Measurements from ENCODE around the gene CAND2. TPM values are rescaled to one million over a fixed set of nuclear protein-coding genes. Genes with fewer than 3 reads are reported as not detected.
A peak's percentile ranks its signal among the peaks of the same experiment; 100 is the strongest.
"Not testable (repeated sequence)": the region's sequence is repeated elsewhere in the genome, so short reads cannot be mapped to it uniquely, and the experiment has no call there.

Gene CAND2
- total RNA-seq, 1 experiment from 2014 or later = 0.48 TPM

- DNase-seq (ENCODE audit: low read depth, low spot score) = peak; percentile 33
- in situ Hi-C loops (cut with HindIII; ENCODE audit: low pct_unique_long_range_greater_than_20kb, low sequenced_read_pairs) = no loop called here
These were observed 29.9 kb upstream of the CAND2 start for GRCh38 chr3:12766541-12766940.

- in situ Hi-C loops (cut with HindIII; ENCODE audit: low pct_unique_long_range_greater_than_20kb, low sequenced_read_pairs) = no loop called here
These were observed 27.6 kb upstream of the CAND2 start for GRCh38 chr3:12768579-12769527.

GRCh38 chr3:12769761-12770160 is 26.7 kb upstream of the CAND2 start:
- in situ Hi-C loops (cut with HindIII; ENCODE audit: low pct_unique_long_range_greater_than_20kb, low sequenced_read_pairs) = no loop called here
- DNase-seq (ENCODE audit: low read depth, low spot score) = no peak

More at GRCh38 chr3:12768579-12769527, 27.6 kb upstream of the CAND2 start:
- no peak for DNase-seq (ENCODE audit: low read depth, low spot score)

- in situ Hi-C loops (cut with HindIII; ENCODE audit: low pct_unique_long_range_greater_than_20kb, low sequenced_read_pairs) = no loop called here
- DNase-seq (ENCODE audit: low read depth, low spot score) = no peak
These were observed 25.2 kb upstream of the CAND2 start for GRCh38 chr3:12771236-12771635.

GRCh38 chr3:12772462-12772861 is 24.0 kb upstream of the CAND2 start:
- in situ Hi-C loops (cut with HindIII; ENCODE audit: low pct_unique_long_range_greater_than_20kb, low sequenced_read_pairs) = no loop called here
- no peak for DNase-seq (ENCODE audit: low read depth, low spot score)

GRCh38 chr3:12773030-12773709 is 23.3 kb upstream of the CAND2 start:
- in situ Hi-C loops (cut with HindIII; ENCODE audit: low pct_unique_long_range_greater_than_20kb, low sequenced_read_pairs) = no loop called here
- no peak for DNase-seq (ENCODE audit: low read depth, low spot score)

GRCh38 chr3:12773710-12774086 is 22.8 kb upstream of the CAND2 start:
- in situ Hi-C loops (cut with HindIII; ENCODE audit: low pct_unique_long_range_greater_than_20kb, low sequenced_read_pairs) = no loop called here
- DNase-seq (ENCODE audit: low read depth, low spot score) = no peak

- in situ Hi-C loops (cut with HindIII; ENCODE audit: low pct_unique_long_range_greater_than_20kb, low sequenced_read_pairs) = no loop called here
- no peak for DNase-seq (ENCODE audit: low read depth, low spot score)
These were observed 21.9 kb upstream of the CAND2 start for GRCh38 chr3:12774619-12775018.

GRCh38 chr3:12775226-12775625 is 21.3 kb upstream of the CAND2 start:
- no peak for DNase-seq (ENCODE audit: low read depth, low spot score)
- in situ Hi-C loops (cut with HindIII; ENCODE audit: low pct_unique_long_range_greater_than_20kb, low sequenced_read_pairs) = no loop called here

- DNase-seq (ENCODE audit: low read depth, low spot score); in situ Hi-C loops (cut with HindIII; ENCODE audit: low pct_unique_long_range_greater_than_20kb, low sequenced_read_pairs): not testable (repeated sequence)
These were observed 20.5 kb upstream of the CAND2 start for GRCh38 chr3:12775970-12776369.

GRCh38 chr3:12777171-12777570 is 19.3 kb upstream of the CAND2 start:
- no peak for DNase-seq (ENCODE audit: low read depth, low spot score)
- in situ Hi-C loops (cut with HindIII; ENCODE audit: low pct_unique_long_range_greater_than_20kb, low sequenced_read_pairs) = no loop called here

- DNase-seq (ENCODE audit: low read depth, low spot score) = no peak
- in situ Hi-C loops (cut with HindIII; ENCODE audit: low pct_unique_long_range_greater_than_20kb, low sequenced_read_pairs) = no loop called here
These were observed 15.7 kb upstream of the CAND2 start for GRCh38 chr3:12780751-12781150.

- in situ Hi-C loops (cut with HindIII; ENCODE audit: low pct_unique_long_range_greater_than_20kb, low sequenced_read_pairs) = no loop called here
These were observed 14.2 kb upstream of the CAND2 start for GRCh38 chr3:12782172-12782815.

GRCh38 chr3:12785096-12785495 is 11.4 kb upstream of the CAND2 start:
- DNase-seq (ENCODE audit: low read depth, low spot score) = no peak
- in situ Hi-C loops (cut with HindIII; ENCODE audit: low pct_unique_long_range_greater_than_20kb, low sequenced_read_pairs) = no loop called here

More at GRCh38 chr3:12782172-12782815, 14.2 kb upstream of the CAND2 start:
- DNase-seq (ENCODE audit: low read depth, low spot score) = peak; percentile 35

- peak; percentile 63 for DNase-seq (ENCODE audit: low read depth, low spot score)
These were observed 9.1 kb upstream of the CAND2 start for GRCh38 chr3:12787346-12787745.

GRCh38 chr3:12787967-12788690 is 8.4 kb upstream of the CAND2 start:
- DNase-seq (ENCODE audit: low read depth, low spot score); in situ Hi-C loops (cut with HindIII; ENCODE audit: low pct_unique_long_range_greater_than_20kb, low sequenced_read_pairs): not testable (repeated sequence)

More at GRCh38 chr3:12787346-12787745, 9.1 kb upstream of the CAND2 start:
- in situ Hi-C loops (cut with HindIII; ENCODE audit: low pct_unique_long_range_greater_than_20kb, low sequenced_read_pairs) = not testable (repeated sequence)

- in situ Hi-C loops (cut with HindIII; ENCODE audit: low pct_unique_long_range_greater_than_20kb, low sequenced_read_pairs) = no loop called here
- DNase-seq (ENCODE audit: low read depth, low spot score) = no peak
These were observed 5.0 kb upstream of the CAND2 start for GRCh38 chr3:12791430-12791829.

GRCh38 chr3:12793701-12794100 is 2.8 kb upstream of the CAND2 start:
- in situ Hi-C loops (cut with HindIII; ENCODE audit: low pct_unique_long_range_greater_than_20kb, low sequenced_read_pairs) = no loop called here
- DNase-seq (ENCODE audit: low read depth, low spot score) = no peak
